ENCODE results near the gene ANKFY1.
A peak's percentile ranks its signal among the peaks of the same experiment; 100 is the strongest.
"Not testable (repeated sequence)": the region's sequence is repeated elsewhere in the genome, so short reads cannot be mapped to it uniquely, and the experiment has no call there.

Gene ANKFY1

DNA sequence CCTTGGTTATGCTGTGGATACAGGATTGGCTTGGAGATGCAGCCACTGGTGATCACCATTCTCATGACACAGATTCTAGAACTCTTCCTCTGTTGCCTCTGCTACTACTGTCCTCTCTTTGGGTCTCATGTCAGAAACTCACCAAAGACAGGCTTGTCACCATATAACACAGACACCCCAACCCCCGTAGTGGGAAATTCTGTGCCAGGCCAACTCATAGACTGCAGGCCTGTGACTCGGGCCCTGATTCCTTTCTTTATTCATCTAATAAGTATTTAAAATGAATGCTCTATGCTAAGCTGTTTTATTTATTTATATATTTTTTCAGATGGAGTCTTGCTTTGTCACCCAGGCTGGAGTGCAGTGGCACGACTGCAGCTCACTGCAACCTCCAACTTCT lies 111.3 kb downstream of the ANKFY1 start:
- no peak for DNase-seq

DNA sequence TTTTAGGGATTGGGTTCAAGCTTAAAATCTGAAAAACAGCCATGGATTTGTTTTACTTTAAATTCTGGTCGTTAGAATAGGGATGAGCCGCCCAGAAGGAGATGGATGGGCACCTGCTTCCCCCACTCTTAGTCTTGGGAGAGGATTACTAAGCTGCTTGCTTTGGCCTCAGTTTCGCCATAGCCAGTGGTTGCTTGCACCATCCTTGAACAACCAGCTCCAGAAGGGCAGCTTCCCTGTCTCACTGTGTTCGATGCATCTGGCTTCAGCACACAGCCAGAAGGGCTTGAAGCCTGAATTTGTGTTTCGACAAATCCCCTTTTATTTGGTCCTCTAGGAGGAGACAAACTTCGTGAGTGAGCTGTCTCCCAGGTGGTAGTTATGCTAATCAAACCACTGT lies 113.7 kb downstream of the ANKFY1 start:
- no peak for DNase-seq

- DNase-seq, result no peak
These were observed 115.0 kb downstream of the ANKFY1 start for GRCh38 chr17:4148611-4149308.

- DNase-seq, result no peak
These were observed 115.9 kb downstream of the ANKFY1 start for GRCh38 chr17:4147751-4148310.

GRCh38 chr17:4146641-4147040 lies 117.1 kb downstream of the ANKFY1 start:
- DNase-seq, result no peak

GRCh38 chr17:4144422-4144747 lies 119.4 kb downstream of the ANKFY1 start:
- no peak for DNase-seq

DNA sequence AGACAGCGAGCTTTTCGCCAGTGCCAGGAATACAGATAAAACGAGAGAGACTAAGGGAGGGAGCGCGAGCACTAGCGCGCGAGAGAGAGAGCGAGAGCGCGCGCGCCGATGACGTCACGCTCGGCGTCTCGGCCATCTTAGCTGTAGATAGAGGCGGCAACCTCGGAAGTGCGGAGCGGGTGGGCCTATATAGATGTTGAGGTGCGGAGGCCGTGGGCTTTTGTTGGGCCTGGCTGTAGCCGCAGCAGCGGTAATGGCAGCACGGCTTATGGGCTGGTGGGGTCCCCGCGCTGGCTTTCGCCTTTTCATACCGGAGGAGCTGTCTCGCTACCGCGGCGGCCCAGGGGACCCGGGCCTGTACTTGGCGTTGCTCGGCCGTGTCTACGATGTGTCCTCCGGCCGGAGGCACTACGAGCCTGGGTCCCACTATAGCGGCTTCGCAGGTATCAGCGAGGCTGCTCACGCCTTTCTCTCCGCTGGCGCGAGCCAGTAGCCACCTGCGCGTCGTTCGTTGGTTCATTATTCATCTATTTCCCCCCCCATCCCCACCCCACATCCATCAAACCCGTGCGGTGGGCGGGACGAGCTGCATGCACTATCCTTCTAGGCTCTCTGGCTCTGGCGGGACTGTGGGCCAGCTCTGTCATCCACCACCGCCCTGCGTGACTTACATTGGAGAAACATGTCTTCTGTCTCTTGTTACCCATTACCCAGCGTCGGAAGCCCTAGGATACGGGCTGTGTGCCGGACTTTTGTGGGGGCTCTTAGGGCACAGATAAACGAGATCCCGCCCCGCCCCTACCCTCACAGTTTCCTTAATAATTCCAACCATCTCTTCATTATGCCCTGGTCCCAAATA lies 120.0 kb downstream of the ANKFY1 start:
- DNase-seq, result peak; percentile 87

DNA sequence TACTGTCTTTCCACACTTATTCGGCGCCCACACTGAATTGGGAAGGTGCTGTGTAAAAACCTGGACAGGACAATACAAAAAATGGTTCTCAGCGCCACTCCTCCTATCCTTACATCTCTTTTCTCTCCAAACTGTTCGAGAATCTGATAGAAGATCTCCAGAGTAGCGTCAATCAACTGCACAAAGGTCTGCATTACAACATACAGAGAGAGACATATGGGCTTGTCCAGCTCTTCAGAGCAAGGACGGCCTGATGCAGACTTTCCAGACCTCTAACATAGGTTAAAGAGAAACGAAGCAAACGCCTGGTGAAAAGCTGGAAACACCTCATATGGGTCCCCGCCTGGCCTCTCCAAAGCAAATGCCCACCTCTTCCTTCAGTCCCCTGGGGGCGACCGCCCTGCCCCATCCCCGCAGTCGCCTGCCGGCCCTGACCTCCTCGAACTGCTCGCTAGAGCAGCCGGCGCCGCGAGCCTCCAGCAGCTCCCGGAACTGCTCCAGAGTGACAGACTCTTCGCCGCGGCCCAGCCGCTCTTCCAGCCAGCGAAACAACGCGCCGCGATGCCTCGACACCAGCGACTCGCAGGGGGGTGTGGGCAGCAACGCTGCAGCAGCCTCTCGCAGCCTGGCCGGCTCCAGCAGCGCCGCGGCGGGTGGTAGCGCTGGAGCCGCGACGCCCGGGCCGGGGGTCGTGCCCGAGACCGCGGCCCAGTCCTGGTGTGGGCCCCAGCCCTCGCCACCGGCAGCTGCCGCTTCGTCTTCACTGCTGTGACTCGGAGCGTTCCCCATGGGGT lies 121.5 kb downstream of the ANKFY1 start:
- no peak for DNase-seq

- no peak for DNase-seq
These were observed 123.7 kb downstream of the ANKFY1 start for GRCh38 chr17:4140125-4140524.

DNA sequence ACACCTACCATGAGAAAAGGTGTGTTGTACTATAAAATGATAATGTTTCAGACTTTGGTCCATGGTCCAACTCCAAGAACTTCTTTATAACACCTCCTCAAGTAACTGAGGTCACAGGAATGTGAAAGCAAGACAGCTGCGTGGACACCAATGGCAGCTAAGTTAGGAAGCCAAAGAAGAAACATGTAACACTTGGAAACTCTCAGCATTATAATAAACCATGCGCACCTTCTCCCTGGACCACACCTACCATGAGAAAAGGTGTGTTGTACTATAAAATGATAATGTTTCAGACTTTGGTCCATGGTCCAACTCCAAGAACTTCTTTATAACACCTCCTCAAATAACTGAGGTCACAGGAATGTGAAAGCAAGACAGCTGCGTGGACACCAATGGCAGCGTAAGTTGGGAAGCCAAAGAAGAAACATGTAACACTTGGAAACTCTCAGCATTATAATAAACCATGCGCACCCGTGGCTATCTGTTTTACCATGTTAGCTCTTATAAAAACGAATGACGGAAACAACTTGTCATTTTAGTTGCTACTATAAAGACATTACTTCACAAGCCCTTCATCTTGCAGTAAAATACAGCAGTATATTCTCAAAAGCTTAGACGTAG lies 124.8 kb downstream of the ANKFY1 start:
- DNase-seq, result not testable (repeated sequence)

GRCh38 chr17:4136373-4136772 lies 127.4 kb downstream of the ANKFY1 start:
- DNase-seq, result no peak

- DNase-seq, result no peak
These were observed 128.3 kb downstream of the ANKFY1 start for GRCh38 chr17:4135489-4135888.

GRCh38 chr17:4134721-4135120 lies 129.1 kb downstream of the ANKFY1 start:
- no peak for DNase-seq

GRCh38 chr17:4130715-4131114 lies 133.1 kb downstream of the ANKFY1 start:
- no peak for DNase-seq

GRCh38 chr17:4127555-4127954 lies 136.2 kb downstream of the ANKFY1 start:
- DNase-seq, result no peak

GRCh38 chr17:4125552-4125951 lies 138.2 kb downstream of the ANKFY1 start:
- no peak for DNase-seq

DNA sequence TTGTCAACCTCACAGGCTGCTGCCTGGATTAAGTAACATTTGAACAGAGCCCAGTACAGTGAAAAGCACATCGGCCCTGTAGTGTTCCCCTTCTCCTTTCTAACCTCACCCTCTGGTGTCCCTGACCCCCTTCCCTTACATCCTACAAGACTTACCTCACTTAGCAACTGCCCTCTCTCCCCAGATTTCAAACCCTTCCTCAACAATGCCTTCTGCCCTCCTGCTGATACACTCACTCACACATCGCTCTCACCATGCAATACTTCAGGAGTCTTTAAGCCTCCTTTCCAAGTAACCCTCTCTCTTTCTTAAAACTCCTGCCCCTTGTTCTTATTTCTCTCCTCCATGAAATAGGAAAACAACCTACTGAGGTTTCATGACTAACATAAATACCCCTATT lies 138.8 kb downstream of the ANKFY1 start:
- no peak for DNase-seq

GRCh38 chr17:4120332-4120731 lies 143.4 kb downstream of the ANKFY1 start:
- DNase-seq, result no peak

DNA sequence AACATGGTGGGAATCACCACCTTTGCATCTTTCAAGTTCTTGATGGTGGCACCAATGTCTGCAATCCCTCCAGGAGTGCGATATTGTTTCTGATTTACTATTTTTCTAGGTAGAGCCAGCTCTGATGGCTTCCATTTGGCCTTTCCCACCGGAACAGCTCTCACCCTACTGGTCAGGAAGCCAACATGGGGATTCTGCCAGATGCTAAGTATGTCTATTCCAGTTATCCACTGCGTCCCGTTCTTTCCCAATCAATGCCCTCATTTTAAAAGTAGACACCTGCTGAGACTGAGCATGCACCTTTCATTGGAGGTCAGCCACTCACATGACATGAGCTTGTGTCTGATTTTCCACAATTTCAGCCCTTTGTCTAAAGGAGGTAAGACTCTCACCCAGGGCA lies 144.5 kb downstream of the ANKFY1 start:
- no peak for DNase-seq

DNA sequence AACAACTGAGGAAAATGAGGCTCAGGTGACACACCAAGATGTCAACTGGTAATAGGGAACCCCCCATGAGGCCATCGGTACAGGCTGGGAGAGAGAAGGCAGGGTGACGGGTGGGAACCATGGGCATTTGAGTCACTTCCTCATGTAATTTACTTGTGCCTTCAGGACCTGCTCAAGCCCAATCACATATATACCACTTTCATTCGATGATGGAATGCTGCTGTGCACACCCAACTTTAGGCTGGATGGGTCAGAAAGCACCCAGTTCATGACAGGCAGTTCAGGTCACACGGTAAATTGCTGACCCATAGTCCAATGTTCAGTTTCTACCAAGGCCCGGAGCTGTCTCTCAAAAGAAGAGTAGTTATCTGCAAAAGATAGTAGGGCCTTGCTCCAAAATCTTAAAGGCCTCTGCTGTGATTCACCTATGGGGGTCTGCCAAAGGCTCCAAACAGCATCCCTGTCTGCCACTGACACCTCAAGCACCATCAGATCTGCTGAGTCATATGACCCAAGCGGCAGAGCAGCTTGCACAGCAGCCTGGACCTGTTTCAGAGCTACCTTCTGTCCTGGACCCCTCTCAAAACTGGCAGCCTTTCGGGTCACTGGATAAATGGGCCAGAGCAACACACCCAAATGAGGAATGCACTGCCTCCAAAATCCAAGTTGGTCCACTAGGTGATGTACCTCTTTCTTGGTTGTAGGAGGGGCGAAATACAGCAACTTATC lies 145.6 kb downstream of the ANKFY1 start:
- no peak for DNase-seq

- no peak for DNase-seq
These were observed 147.3 kb downstream of the ANKFY1 start for GRCh38 chr17:4116516-4116915.
